ENCODE data around the gene SERBP1.

Gene SERBP1

DNA sequence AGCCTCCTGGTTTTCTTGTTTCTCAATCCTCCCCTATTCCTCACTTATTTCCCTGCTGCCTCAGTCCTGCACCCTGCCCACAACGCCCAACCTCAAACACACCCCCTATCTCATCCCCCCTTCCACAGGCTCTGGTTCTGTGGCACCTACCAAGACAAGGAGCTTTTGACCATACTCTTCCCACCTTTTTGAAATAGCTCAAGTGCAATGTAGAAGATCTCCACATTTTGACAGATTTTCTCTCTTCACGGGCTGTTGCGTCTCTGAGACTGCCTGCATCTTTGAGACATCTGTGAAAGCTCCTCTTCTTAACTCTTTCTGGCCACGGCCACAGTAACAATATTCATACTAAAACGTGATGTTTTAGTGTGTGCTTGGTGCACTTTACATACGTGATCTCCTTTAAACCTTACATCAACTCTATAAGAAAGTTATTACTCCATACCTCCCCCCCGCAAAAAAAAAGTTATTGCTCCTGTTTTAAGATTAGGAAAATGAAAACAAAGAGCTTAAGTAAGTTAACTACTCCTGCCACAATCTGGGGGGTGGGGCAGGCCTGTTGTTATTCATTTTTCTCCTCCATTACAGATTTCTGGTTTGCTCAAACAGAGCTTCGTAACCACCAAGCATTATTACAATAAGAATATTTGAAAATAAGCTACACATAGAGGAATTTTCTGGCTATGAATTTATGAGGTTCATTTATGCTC lies 1.8 kb upstream of the SERBP1 start:
- peaks cover 17% of the 10 kb centered on the region for H3K79me2 ChIP-seq
- peak overlapping the region; percentile 83 for H3K4me2 ChIP-seq (ENCODE audit: low read length)
- TF ChIP-seq, protein P1, sequence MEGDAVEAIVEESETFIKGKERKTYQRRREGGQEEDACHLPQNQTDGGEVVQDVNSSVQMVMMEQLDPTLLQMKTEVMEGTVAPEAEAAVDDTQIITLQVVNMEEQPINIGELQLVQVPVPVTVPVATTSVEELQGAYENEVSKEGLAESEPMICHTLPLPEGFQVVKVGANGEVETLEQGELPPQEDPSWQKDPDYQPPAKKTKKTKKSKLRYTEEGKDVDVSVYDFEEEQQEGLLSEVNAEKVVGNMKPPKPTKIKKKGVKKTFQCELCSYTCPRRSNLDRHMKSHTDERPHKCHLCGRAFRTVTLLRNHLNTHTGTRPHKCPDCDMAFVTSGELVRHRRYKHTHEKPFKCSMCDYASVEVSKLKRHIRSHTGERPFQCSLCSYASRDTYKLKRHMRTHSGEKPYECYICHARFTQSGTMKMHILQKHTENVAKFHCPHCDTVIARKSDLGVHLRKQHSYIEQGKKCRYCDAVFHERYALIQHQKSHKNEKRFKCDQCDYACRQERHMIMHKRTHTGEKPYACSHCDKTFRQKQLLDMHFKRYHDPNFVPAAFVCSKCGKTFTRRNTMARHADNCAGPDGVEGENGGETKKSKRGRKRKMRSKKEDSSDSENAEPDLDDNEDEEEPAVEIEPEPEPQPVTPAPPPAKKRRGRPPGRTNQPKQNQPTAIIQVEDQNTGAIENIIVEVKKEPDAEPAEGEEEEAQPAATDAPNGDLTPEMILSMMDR (IDR thresholded peaks at IDR 0.05) = no peak
- H2AFZ ChIP-seq = peak overlapping the region; percentile 89
- H3K36me3 ChIP-seq (ENCODE audit: control insufficient read depth, insufficient read depth, low read length) = peaks cover 3% of the 10 kb centered on the region
- no peak overlapping the region for H3K9ac ChIP-seq
- H3K27ac ChIP-seq = peak overlapping the region; percentile 97
- peaks cover 3% of the 10 kb centered on the region for H3K4me1 ChIP-seq
- no peaks in the 10 kb centered on the region for H3K27me3 ChIP-seq (ENCODE audit: control insufficient read depth, insufficient read depth, low read length)
- H3K9me3 ChIP-seq (ENCODE audit: control insufficient read depth, low read length) = no peaks in the 10 kb centered on the region
- H3K4me3 ChIP-seq (ENCODE audit: low read depth, low read length) = peak overlapping the region; percentile 98

DNA sequence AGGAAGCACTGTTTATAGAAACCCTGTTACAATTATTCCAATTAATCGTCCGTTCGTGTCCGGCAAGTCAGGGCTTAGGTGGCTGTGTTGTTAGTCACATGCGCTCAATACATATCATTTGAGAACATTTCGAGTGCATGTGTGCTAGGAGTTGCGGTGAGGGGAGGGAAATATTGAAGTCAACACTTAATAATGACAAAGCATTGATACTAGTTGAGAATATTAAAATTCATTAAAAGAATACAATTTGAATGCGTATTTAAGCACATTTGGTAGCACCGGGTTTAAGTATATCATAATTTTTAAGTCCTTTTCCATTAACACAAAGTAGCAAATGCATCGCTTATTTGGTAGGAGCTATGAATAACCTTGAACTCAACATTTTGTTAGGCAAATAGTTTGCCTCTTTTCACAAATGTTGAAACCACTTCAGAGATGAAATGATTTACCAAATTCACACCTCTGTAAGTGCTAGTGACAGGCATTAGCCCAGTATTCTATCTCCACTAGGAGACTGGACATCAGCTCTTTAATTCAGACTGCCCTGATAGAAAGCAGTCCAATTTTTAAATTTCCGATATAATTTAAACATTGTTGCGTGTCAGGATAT lies 1.1 kb upstream of the SERBP1 start:
- Histone ChIP-seq H3K27ac (peak overlapping the region; percentile 97), H3K4me3 (ENCODE audit: low read depth, low read length) (peak overlapping the region; percentile 98), H3K4me2 (ENCODE audit: low read length) (peak overlapping the region; percentile 83), H3K4me1 (peaks cover 3% of the 10 kb centered on the region), H3K27me3 (ENCODE audit: control insufficient read depth, insufficient read depth, low read length) (no peaks in the 10 kb centered on the region), H2AFZ (peak overlapping the region; percentile 89), H3K79me2 (peaks cover 17% of the 10 kb centered on the region), H3K36me3 (ENCODE audit: control insufficient read depth, insufficient read depth, low read length) (peaks cover 3% of the 10 kb centered on the region), H3K9me3 (ENCODE audit: control insufficient read depth, low read length) (no peaks in the 10 kb centered on the region), H3K9ac (peak overlapping the region; percentile 43)
- TF ChIP-seq, protein P1 (IDR thresholded peaks at IDR 0.05) = no peak

DNA sequence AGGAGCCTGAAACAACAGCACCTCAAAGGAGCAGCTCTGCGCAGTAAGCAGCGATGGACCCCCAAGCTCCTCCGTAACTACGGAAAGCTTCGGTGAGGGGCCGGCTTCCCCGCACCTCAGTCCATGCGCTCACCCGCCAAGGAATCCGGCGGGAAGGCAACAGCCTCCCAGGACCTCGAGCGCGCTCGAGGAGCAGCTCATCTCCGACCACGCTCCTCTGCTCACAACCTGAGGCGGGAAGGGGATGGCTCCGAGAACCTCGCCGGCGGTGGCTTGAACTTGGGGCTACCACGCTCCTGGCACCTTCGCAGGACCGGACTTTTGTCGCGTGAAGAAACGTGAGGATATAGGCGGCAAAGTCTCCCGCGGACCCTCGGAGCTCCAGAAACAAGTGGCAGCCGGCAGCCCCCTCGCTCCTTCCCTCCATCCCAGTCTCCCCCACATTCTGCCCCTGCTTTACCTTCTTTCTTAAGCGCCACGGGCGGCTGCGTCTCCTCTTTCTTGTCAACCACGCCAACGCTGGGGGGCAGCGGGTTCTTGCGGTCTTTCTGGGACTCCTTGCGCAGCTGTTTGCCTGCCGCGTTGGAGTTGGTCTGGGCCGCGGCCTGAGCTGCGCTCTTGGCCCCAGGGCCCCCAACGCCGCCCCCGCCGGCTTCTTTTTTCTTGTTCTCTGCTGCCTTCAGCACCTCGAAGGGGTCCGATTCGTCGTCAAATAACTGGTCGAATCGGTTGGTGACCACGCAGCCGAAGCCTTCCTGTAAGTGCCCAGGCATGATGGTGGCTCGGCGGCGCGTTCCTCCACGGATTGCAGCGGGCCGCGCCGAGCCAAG lies 459 bp downstream of the SERBP1 start:
- peak overlapping the region; percentile 98 for H3K4me3 ChIP-seq (ENCODE audit: low read depth, low read length)
- peak overlapping the region; percentile 58 for H3K4me2 ChIP-seq (ENCODE audit: low read length)
- H3K36me3 ChIP-seq (ENCODE audit: control insufficient read depth, insufficient read depth, low read length) = peaks cover 3% of the 10 kb centered on the region
- peaks cover 7% of the 10 kb centered on the region for H3K4me1 ChIP-seq
- peak overlapping the region; percentile 89 for H2AFZ ChIP-seq
- H3K79me2 ChIP-seq = peaks cover 22% of the 10 kb centered on the region
- H3K27ac ChIP-seq = peak overlapping the region; percentile 97
- H3K9ac ChIP-seq = peak overlapping the region; percentile 91
- TF ChIP-seq, protein P1 (IDR thresholded peaks at IDR 0.05) = no peak
- no peaks in the 10 kb centered on the region for H3K9me3 ChIP-seq (ENCODE audit: control insufficient read depth, low read length)
- H3K27me3 ChIP-seq (ENCODE audit: control insufficient read depth, insufficient read depth, low read length) = no peaks in the 10 kb centered on the region

DNA sequence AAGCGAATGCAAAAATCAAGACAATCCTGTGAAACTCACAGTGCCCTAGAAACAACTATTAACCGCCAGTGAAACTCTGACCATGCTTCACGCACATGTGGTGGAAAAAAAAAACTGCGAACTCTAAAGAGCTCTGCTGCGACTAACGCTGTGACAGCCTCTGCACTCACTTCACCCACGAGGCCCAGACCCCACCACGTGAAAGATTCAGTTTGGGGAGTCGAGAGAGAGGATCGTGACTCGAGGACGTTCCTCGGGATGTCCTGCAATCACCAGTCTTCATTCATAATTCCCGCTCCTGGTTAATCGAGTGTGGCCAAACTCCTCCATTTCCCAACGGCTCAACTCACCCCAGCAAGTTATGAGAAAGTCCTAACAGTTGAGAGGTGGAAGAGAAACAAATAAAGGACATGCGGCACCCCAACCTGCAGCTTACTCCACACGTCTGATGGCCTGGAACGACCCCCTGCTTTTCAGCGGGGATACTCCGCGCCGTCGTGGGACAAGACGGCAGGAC lies 1.1 kb downstream of the SERBP1 start:
- Histone ChIP-seq H2AFZ (no peak overlapping the region), H3K9me3 (ENCODE audit: control insufficient read depth, low read length) (no peaks in the 10 kb centered on the region), H3K27me3 (ENCODE audit: control insufficient read depth, insufficient read depth, low read length) (no peaks in the 10 kb centered on the region), H3K4me1 (peaks cover 7% of the 10 kb centered on the region), H3K27ac (peak overlapping the region; percentile 97), H3K36me3 (ENCODE audit: control insufficient read depth, insufficient read depth, low read length) (peaks cover 3% of the 10 kb centered on the region), H3K9ac (peak overlapping the region; percentile 91), H3K79me2 (peaks cover 23% of the 10 kb centered on the region), H3K4me2 (ENCODE audit: low read length) (peak overlapping the region; percentile 58), H3K4me3 (ENCODE audit: low read depth, low read length) (peak overlapping the region; percentile 98)
- TF ChIP-seq, protein P1 (IDR thresholded peaks at IDR 0.05) = no peak
